Neutrophil (primary cell): Measurements from ENCODE around the gene SUMO2.

ENCODE experiments used
- H3K27ac ChIP-seq: fragments of 200-600 bp; sonication (generic); 2 replicates; pipeline ENCODE4 v1.5.1; 2016; ENCODE audit warnings: mild to moderate bottlenecking, moderate library complexity
- H3K27me3 ChIP-seq: fragments of 200-600 bp; sonication (generic); 2 replicates; pipeline ENCODE4 v1.6.0; 2016; ENCODE audit warnings: mild to moderate bottlenecking
- H3K36me3 ChIP-seq: fragments of 200-600 bp; sonication (generic); 2 replicates; pipeline ENCODE4 v1.5.1; 2017
- H3K4me1 ChIP-seq, 2 experiments: fragments of 200-600 bp in 1 of 2; sonication (generic) in 1 of 2; 1 replicate in 1 of 2; 2 replicates in 1 of 2; pipeline versions ENCODE4 v1.5.1 to v1.6.1; 2013 to 2016; ENCODE audit warnings: low read depth in 1 of 2, low read length in 1 of 2, mild to moderate bottlenecking in 1 of 2, moderate library complexity in 1 of 2; ENCODE audit not compliant: control insufficient read depth in 1 of 2, insufficient read depth in 1 of 2
- H3K4me3 ChIP-seq, 2 experiments: fragments of 200-600 bp in 1 of 2; sonication (generic) in 1 of 2; 1 replicate in 1 of 2; 2 replicates in 1 of 2; pipeline ENCODE4 v1.5.1; 2013 to 2016; ENCODE audit warnings: low read depth in 1 of 2, low read length in 1 of 2, mild to moderate bottlenecking in 1 of 2, moderate library complexity in 1 of 2
- H3K9me3 ChIP-seq: fragments of 200-600 bp; sonication (generic); 2 replicates; pipeline ENCODE4 v1.5.1; 2016
- CTCF ChIP-seq: fragments of 200-600 bp; sonication (generic); IDR thresholded peaks from 2 replicates; pipeline ENCODE4 v1.5.1; 2016; ENCODE audit warnings: antibody characterized with exemption

The SUMO2 gene

DNA sequence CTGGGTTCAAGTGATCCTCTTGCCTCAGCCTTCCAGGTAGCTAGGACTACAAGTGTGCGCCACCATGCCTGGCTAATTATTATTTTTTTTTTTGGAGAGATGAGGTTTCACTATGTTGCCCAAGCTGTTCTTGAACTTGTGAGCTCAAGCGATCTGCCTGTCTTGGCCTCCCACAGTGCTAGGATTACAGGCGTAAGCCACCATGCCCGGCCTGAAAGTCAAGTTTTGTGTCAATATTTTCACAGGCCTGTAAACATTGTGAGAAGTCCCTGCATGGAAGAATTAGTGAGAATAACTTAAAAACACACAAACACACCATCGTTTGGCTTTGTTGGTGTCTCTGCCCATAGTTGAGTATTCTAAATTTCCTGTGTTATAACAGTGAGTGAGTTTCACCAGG, 45.0 kb upstream of the SUMO2 start:
- no peak for TF ChIP-seq CTCF
- Histone ChIP-seq H3K4me1 (peaks cover 22 to 30% of the 10 kb centered on the region in 2 experiments), H3K27ac (peak overlapping the region; percentile 84), H3K9me3 (no peaks in the 10 kb centered on the region), H3K27me3 (no peaks in the 10 kb centered on the region), H3K4me3 (peak overlapping the region in 1 of 2 experiments; percentile 28), H3K36me3 (peaks cover 52% of the 10 kb centered on the region)

GRCh38 chr17:75225016-75225415, 42.3 kb upstream of the SUMO2 start:
- H3K9me3 ChIP-seq = no peaks in the 10 kb centered on the region
- peaks cover 22 to 29% of the 10 kb centered on the region in 2 experiments for H3K4me1 ChIP-seq
- no peaks in the 10 kb centered on the region for H3K27me3 ChIP-seq
- H3K36me3 ChIP-seq = peaks cover 40% of the 10 kb centered on the region
- H3K4me3 ChIP-seq = no peak overlapping the region
- no peak for TF ChIP-seq CTCF
- no peak overlapping the region for H3K27ac ChIP-seq

DNA sequence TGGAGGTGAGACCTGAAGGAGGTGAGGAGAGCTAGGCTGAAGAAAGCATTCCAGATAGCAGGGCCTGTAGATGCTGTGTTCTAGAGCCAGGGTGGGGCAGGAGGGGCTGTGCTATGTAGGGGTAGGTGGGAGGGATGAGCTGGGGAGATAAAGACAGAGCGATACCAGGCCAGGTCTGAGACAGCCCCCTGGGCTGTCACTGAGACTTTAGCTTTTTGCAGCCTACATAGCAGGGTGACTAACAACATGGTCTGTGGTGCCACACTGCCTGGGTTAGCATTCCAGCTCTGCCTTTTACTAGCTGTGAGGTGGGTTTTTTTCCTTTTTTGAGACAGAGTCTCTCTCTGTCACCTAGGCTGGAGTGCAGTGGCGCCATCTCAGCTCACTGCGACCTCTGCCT, 37.1 kb upstream of the SUMO2 start:
- Histone ChIP-seq H3K4me3 (no peak overlapping the region), H3K36me3 (peaks cover 70% of the 10 kb centered on the region), H3K27ac (no peak overlapping the region), H3K27me3 (no peaks in the 10 kb centered on the region), H3K9me3 (no peaks in the 10 kb centered on the region), H3K4me1 (no peaks in the 10 kb centered on the region)
- no peak for TF ChIP-seq CTCF

- no peak for TF ChIP-seq CTCF
- Histone ChIP-seq H3K9me3 (no peaks in the 10 kb centered on the region), H3K4me1 (no peaks in the 10 kb centered on the region), H3K36me3 (peaks cover 76% of the 10 kb centered on the region), H3K27me3 (no peaks in the 10 kb centered on the region), H3K4me3 (no peak overlapping the region), H3K27ac (no peak overlapping the region)
Measured at GRCh38 chr17:75218131-75218530, 35.4 kb upstream of the SUMO2 start.

DNA sequence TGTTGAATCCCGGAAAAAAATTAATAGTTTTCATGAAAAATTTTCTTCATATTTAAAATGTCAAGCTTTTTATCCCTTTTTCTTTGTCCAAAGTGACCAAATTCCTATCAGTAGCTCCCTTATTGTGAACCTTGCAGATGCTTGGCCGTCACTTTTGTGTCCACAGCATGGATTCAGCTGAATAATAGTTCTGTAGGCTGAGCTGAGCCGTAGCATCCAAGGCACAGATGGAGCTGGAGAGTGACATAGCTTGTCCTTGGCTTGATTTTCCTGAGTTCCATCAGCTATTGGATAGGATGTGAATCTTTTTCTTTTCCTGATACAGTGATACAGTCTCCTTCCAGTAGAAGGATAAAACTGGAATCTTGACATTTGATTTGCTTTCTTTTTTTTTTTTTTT, 26.3 kb upstream of the SUMO2 start:
- no peak for TF ChIP-seq CTCF
- Histone ChIP-seq H3K4me1 (peaks cover 16 to 23% of the 10 kb centered on the region in 2 experiments), H3K36me3 (peaks cover 39% of the 10 kb centered on the region)

DNA sequence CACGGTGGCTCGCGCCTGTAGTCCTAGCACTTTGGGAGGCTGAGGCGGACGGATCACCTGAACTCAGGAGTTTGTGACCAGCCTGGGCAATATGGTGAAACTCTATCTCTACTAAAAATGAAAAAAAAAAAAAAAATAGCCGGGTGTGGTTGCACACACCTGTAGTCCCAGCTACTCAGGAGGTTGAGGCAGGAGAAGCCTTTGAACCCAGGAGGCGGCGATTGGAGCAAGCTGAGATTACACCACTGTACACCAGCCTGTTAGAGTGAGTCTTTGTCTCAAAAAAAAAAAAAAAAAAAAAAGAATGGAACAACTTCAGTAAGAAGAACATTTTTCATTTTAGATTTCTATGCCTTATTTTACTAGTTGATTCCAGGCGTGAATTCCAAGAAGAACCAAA, 25.4 kb upstream of the SUMO2 start:
- H3K9me3 ChIP-seq = no peaks in the 10 kb centered on the region
- no peak for TF ChIP-seq CTCF
- no peak overlapping the region for H3K4me3 ChIP-seq
- no peaks in the 10 kb centered on the region for H3K27me3 ChIP-seq
- peaks cover 33% of the 10 kb centered on the region for H3K36me3 ChIP-seq
- H3K4me1 ChIP-seq = peaks cover 16 to 23% of the 10 kb centered on the region in 2 experiments
- no peak overlapping the region for H3K27ac ChIP-seq

More for the DNA sequence above, 26.3 kb upstream of the SUMO2 start:
- Histone ChIP-seq H3K9me3 (no peaks in the 10 kb centered on the region), H3K27me3 (no peaks in the 10 kb centered on the region), H3K4me3 (no peak overlapping the region), H3K27ac (no peak overlapping the region)
